Endothelial cell of umbilical vein (primary cell): ENCODE measurements around the gene ADAMTS14. TPM values are rescaled to one million over a fixed set of nuclear protein-coding genes. Genes with fewer than 3 reads are reported as not detected.

Source experiments
- BruUV-seq: library from RNA; stranded (reverse); fragments of 400-500 nt; replicated peaks from 2 replicates; lab custom pipeline; 2021; lab: Mats Ljungman, UMichigan
- CTCF ChIA-PET: fragments of 300-600, 350-600 bp; sonication (Branson Sonifier 250); formaldehyde crosslinking; loops from one replicate; lab custom pipeline; 2021; ENCODE audit warnings: antibody characterized with exemption, inconsistent platforms; lab: Charles Lee
- POLR2A ChIA-PET: fragments of 300-600, 350-600 bp; sonication (Branson Sonifier 250); formaldehyde crosslinking; loops from one replicate; lab custom pipeline; 2021; ENCODE audit warnings: antibody characterized with exemption, inconsistent platforms; lab: Charles Lee
- DNase-seq: peaks from one replicate; pipeline ENCODE4 v3.0.0-alpha.2; 2011; ENCODE audit warnings: low read depth, low spot score
- FAIRE-seq: peaks from 2 replicates; lab custom pipeline; 2011; peaks lifted over from hg19 to GRCh38; lab: Jason Lieb, UNC
- H2AFZ ChIP-seq: 2 replicates; pipeline ENCODE4 v1.6.0; 2012; ENCODE audit warnings: low read depth, low read length, control low read depth, inconsistent platforms
- H3K27ac ChIP-seq: 2 replicates; pipeline ENCODE4 v1.5.1; 2011; ENCODE audit warnings: low read depth, mild to moderate bottlenecking, control low read depth, low read length, moderate library complexity; ENCODE audit not compliant: insufficient read depth
- H3K27me3 ChIP-seq, 2 experiments: 2 replicates each; pipeline versions ENCODE4 v1.6.0 to v1.6.1; 2011; ENCODE audit warnings: low read length in 2 of 2, mixed read lengths in 1 of 2; ENCODE audit not compliant: control insufficient read depth in 2 of 2, insufficient read depth in 2 of 2
- H3K36me3 ChIP-seq, 2 experiments: 2 replicates in 1 of 2; 3 replicates in 1 of 2; pipeline ENCODE4 v1.5.1; 2011; ENCODE audit warnings: low read length in 2 of 2, mild to moderate bottlenecking in 1 of 2, moderate library complexity in 1 of 2; ENCODE audit not compliant: control insufficient read depth in 2 of 2, insufficient read depth in 2 of 2; ENCODE audit errors: extremely low read depth in 1 of 2
- H3K4me1 ChIP-seq: 3 replicates; pipeline ENCODE4 v1.5.1; 2011; ENCODE audit warnings: mild to moderate bottlenecking, low read length; ENCODE audit not compliant: control insufficient read depth, insufficient read depth; ENCODE audit errors: extremely low read depth
- H3K4me2 ChIP-seq: 2 replicates; pipeline ENCODE4 v1.6.1; 2011; ENCODE audit warnings: low read length, control low read depth, mixed read lengths; ENCODE audit not compliant: insufficient read depth
- H3K4me3 ChIP-seq, 3 experiments: fragments of 200-600 bp in 1 of 3; sonication (generic), shearing (Covaris generic) in 1 of 3; replicated peaks in 1 of 3; 2 replicates each; pipeline ENCODE4 v1.5.1; 2011 to 2016; ENCODE audit warnings: control low read depth in 3 of 3, low read length in 3 of 3, mild to moderate bottlenecking in 2 of 3, inconsistent platforms in 1 of 3, low read depth in 1 of 3, moderate library complexity in 1 of 3; ENCODE audit not compliant: insufficient read depth in 1 of 3
- H3K79me2 ChIP-seq: 2 replicates; pipeline ENCODE4 v1.6.0; 2012; ENCODE audit warnings: low read length, inconsistent platforms; ENCODE audit not compliant: control insufficient read depth, insufficient read depth
- H3K9ac ChIP-seq: replicated peaks from 2 replicates; pipeline ENCODE3; 2011; ENCODE audit warnings: low read length, control low read depth; ENCODE audit not compliant: insufficient read depth; ENCODE audit errors: extremely low read depth
- H3K9me1 ChIP-seq: replicated peaks from 3 replicates; pipeline ENCODE4 v1.6.0; 2011; ENCODE audit warnings: mild to moderate bottlenecking, low read length; ENCODE audit not compliant: control insufficient read depth, insufficient read depth; ENCODE audit errors: extremely low read depth
- H3K9me3 ChIP-seq: replicated peaks from 2 replicates; pipeline ENCODE4 v1.5.1; 2012; ENCODE audit warnings: low read length, inconsistent platforms; ENCODE audit not compliant: control insufficient read depth, insufficient read depth
- H4K20me1 ChIP-seq: replicated peaks from 2 replicates; pipeline ENCODE3; 2011; ENCODE audit warnings: mild to moderate bottlenecking, low read length; ENCODE audit not compliant: control insufficient read depth, insufficient read depth; ENCODE audit errors: extremely low read depth
- CTCF ChIP-seq, 2 donors: IDR thresholded peaks; 1 replicate in 1 of 2; 2 replicates in 1 of 2; pipeline ENCODE4 v1.5.1; 2011; ENCODE audit warnings: low read length in 2 of 2, mild to moderate bottlenecking in 2 of 2, moderate library complexity in 2 of 2, control low read depth in 1 of 2, inconsistent platforms in 1 of 2, low read depth in 1 of 2; ENCODE audit not compliant: insufficient read depth in 1 of 2; ENCODE audit errors: extremely low read depth in 1 of 2
- EZH2 ChIP-seq: IDR thresholded peaks from 2 replicates; pipeline ENCODE4 v1.6.1; 2012; ENCODE audit warnings: borderline replicate concordance, low read depth, mild to moderate bottlenecking, moderate library complexity, low read length, inconsistent platforms; ENCODE audit not compliant: severe bottlenecking
- FOS ChIP-seq: IDR thresholded peaks from 2 replicates; pipeline ENCODE4 v1.6.1; 2011; ENCODE audit warnings: mild to moderate bottlenecking, low read length, moderate library complexity, borderline replicate concordance; ENCODE audit not compliant: insufficient read depth
- GATA2 ChIP-seq: IDR thresholded peaks from 2 replicates; pipeline ENCODE4 v1.7.0; 2011; ENCODE audit warnings: low read depth, mild to moderate bottlenecking, moderate library complexity, mixed read lengths, low read length; ENCODE audit not compliant: insufficient read length, insufficient read depth
- JUN ChIP-seq: IDR thresholded peaks from 2 replicates; pipeline ENCODE4 v1.6.1; 2011; ENCODE audit warnings: borderline replicate concordance, low read depth; ENCODE audit not compliant: insufficient read length, insufficient read depth
- MAX ChIP-seq: IDR thresholded peaks from 2 replicates; pipeline ENCODE4 v1.6.1; 2011; ENCODE audit not compliant: insufficient read depth, insufficient read length
- MYC ChIP-seq: IDR thresholded peaks from one replicate; pipeline ENCODE4 v1.6.1; 2011; ENCODE audit warnings: mild to moderate bottlenecking, low read depth, low read length
- POLR2A ChIP-seq: IDR thresholded peaks from 2 replicates; pipeline ENCODE4 v1.6.1; 2012; ENCODE audit warnings: low read depth, mild to moderate bottlenecking, control low read depth, low read length
- POLR2AphosphoS5 ChIP-seq: IDR thresholded peaks from 2 replicates; pipeline ENCODE4 v1.6.1; 2012; ENCODE audit warnings: low read depth, mild to moderate bottlenecking, control low read depth, low read length, moderate library complexity; ENCODE audit not compliant: insufficient read depth
- dilution Hi-C: fragments of 300-500 bp; cut with MboI; formaldehyde crosslinking; loops from one replicate; pipeline ENCODE4 v1.15.0; 2019; ENCODE audit warnings: low sequenced_read_pairs; ENCODE audit not compliant: extremely low pct_ligation_motif_present
- intact Hi-C: fragments of 100-400 bp; cut with micrococcal nuclease; formaldehyde crosslinking; loops from one replicate; pipeline ENCODE4 v1.10.0; 2022
- polyA plus RNA-seq, 4 experiments: library from polyadenylated mRNA; depleted of rRNA in 3 of 4; stranded (reverse) in 3 of 4; unstranded in 1 of 4; fragments of >200 nt; gene quantifications; 2 replicates each; pipeline versions ENCODE4 v1.2.1 to v1.2.3, GENCODE V29; 2011 to 2012; ENCODE audit warnings: missing spikeins in 1 of 4
- total RNA-seq: library from RNA; stranded (reverse); gene quantifications from 2 replicates; pipeline ENCODE4 v1.2.3, GENCODE V29; 2021

ADAMTS14 gene
- total and polyA plus RNA-seq, 2 donors (not counting 3 experiments of a cell fraction or from before 2014, with no cell fraction given): not detected

GRCh38 chr10:70647086-70647485 lies 25.2 kb upstream of the ADAMTS14 start:
- no peaks in the 10 kb centered on the region for H3K9me1 ChIP-seq
- FAIRE-seq: no peak
- H3K4me1 ChIP-seq: no peaks in the 10 kb centered on the region
- no peak overlapping the region for H3K4me3 ChIP-seq
- H3K36me3 ChIP-seq: no peaks in the 10 kb centered on the region
- no peaks in the 10 kb centered on the region for H3K79me2 ChIP-seq
- peaks cover 0 to 2% of the 10 kb centered on the region in 2 experiments for H3K27me3 ChIP-seq
- no peak overlapping the region for H3K4me2 ChIP-seq
- H3K9ac ChIP-seq: no peak overlapping the region
- dilution Hi-C loops: no loop called here
- intact Hi-C loops: no loop called here
- H4K20me1 ChIP-seq: no peaks in the 10 kb centered on the region
- H3K9me3 ChIP-seq: no peaks in the 10 kb centered on the region
- ChIA-PET POLR2A (no interaction called here), CTCF (no interaction called here)
- H2AFZ ChIP-seq: no peak overlapping the region
- no TSS peak for BruUV-seq
- H3K27ac ChIP-seq: no peak overlapping the region
- TF ChIP-seq EZH2 (no peak), POLR2AphosphoS5 (no peak), GATA2 (no peak), MAX (no peak), MYC (no peak), POLR2A (no peak), JUN (no peak)
- DNase-seq: no peak

- Histone ChIP-seq H2AFZ (no peak overlapping the region), H3K4me3 (no peak overlapping the region), H3K9me1 (no peaks in the 10 kb centered on the region), H4K20me1 (no peaks in the 10 kb centered on the region), H3K4me2 (no peak overlapping the region), H3K4me1 (no peaks in the 10 kb centered on the region), H3K36me3 (no peaks in the 10 kb centered on the region), H3K27me3 (peaks cover 0 to 2% of the 10 kb centered on the region in 2 experiments), H3K27ac (no peak overlapping the region), H3K9me3 (no peaks in the 10 kb centered on the region), H3K79me2 (no peaks in the 10 kb centered on the region), H3K9ac (no peak overlapping the region)
- no peak for FAIRE-seq
- no TSS peak for BruUV-seq
- POLR2A ChIA-PET: no interaction called here
- CTCF ChIA-PET: no interaction called here
- intact Hi-C loops (no loop called here), dilution Hi-C loops (no loop called here)
- no peak for DNase-seq
- no peak for TF ChIP-seq FOS
- TF ChIP-seq JUN: no peak
- no peak for TF ChIP-seq CTCF (IDR thresholded peaks at IDR 0.05; ENCODE audit: extremely low read depth in 1 of 2, insufficient read depth in 1 of 2, low read depth in 1 of 2, low read length in 2 of 2)
- no peak for TF ChIP-seq EZH2
- TF ChIP-seq POLR2AphosphoS5: no peak
- TF ChIP-seq MYC: no peak
These were observed 23.9 kb upstream of the ADAMTS14 start for GRCh38 chr10:70648427-70648826.
